Stimulated activated memory B cell treated with anti-CD40 and anti-IgM and Interleukin-4, amounts not matched to agents 10 μg/mL and 1 μg/mL and 100 μg/mL, for 72 hours (primary cell): Measurements from ENCODE around the gene EXOC4.

Source experiments
- ATAC-seq: fragments of 150-1000 bp; cut with Tn5 transposase; 2 replicates; pipeline ENCODE4 v1.10.0; 2021
- H3K27ac Mint-ChIP-seq: one replicate; pipeline ENCODE4 v1.8.0; 2022; ENCODE audit warnings: mild to moderate bottlenecking, mixed read lengths
- H3K27me3 Mint-ChIP-seq: one replicate; pipeline ENCODE4 v1.8.0; 2022; ENCODE audit warnings: mixed read lengths
- H3K36me3 Mint-ChIP-seq: one replicate; pipeline ENCODE4 v1.8.0; 2022; ENCODE audit warnings: mixed read lengths
- H3K4me1 Mint-ChIP-seq: one replicate; pipeline ENCODE4 v1.8.0; 2022; ENCODE audit warnings: mixed read lengths
- H3K4me3 Mint-ChIP-seq: one replicate; pipeline ENCODE4 v1.8.0; 2022; ENCODE audit warnings: mild to moderate bottlenecking, moderate library complexity, mixed read lengths
- H3K9me3 Mint-ChIP-seq: one replicate; pipeline ENCODE4 v1.8.0; 2022; ENCODE audit warnings: mixed read lengths

The EXOC4 gene

DNA sequence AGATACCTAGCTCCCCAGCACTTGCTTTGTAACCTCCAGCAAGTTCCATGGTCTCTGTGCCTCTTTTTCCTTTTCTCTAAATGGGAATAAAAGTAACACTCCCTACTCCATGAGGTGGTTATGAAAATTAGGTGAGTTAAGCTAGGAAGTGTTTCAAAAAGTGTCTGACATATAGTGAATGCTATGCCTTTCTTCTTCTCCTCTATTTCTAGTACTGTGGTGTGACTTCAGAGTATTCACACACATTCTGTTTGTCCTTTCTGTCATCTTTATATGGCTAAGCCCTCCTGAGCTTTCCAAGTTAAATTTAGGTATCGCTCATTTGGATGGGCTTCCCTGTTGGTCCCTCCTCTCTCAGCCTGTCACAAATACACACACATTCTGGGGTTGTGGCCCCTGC is 229.7 kb downstream of the EXOC4 start:
- Mint-ChIP-seq H3K27me3 (no peaks in the 10 kb centered on the region), H3K9me3 (no peaks in the 10 kb centered on the region), H3K27ac (no peak overlapping the region), H3K4me1 (no peaks in the 10 kb centered on the region), H3K4me3 (no peak overlapping the region), H3K36me3 (peaks cover 67% of the 10 kb centered on the region)
- no peak for ATAC-seq

DNA sequence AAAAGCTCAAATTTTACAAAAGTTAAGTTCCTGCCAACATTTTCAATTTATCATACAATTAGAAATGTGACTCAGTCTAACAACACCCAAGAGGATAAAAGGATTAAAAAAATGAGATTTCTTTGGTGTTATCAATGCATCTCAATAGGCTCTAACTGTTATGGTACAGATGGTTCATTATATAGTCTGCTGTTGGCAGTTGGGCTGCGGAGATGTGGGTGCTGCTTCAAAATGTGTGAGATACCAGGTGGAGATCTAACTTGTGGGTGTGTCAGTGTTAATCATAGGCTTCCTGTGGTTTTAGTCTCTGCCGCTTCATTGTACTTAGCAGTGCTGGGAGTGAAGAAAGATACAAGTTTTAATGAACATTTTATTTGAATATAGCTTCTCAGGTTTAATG is 231.2 kb downstream of the EXOC4 start:
- Mint-ChIP-seq H3K4me3 (no peak overlapping the region), H3K9me3 (no peaks in the 10 kb centered on the region), H3K27ac (no peak overlapping the region), H3K4me1 (no peaks in the 10 kb centered on the region), H3K27me3 (no peaks in the 10 kb centered on the region), H3K36me3 (peaks cover 70% of the 10 kb centered on the region)
- ATAC-seq, result no peak

DNA sequence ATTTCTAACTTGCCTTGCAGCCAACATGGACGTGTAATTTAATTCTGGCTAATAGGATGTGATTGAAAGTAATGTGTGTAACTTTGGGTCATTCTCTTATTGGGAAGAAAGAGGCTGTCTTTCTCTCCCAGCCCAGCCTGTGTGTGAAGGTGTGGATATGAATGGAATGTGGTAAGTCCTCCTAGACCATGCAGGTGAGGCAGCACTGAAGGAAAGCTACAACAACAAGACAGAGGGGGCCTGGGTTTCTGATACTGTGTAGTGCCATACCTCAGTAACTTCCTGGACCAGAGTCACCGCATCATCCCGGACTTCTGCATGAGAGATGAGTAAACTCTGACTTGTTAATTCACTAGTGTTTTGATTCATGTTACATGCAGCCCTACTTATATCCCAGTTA is 237.0 kb downstream of the EXOC4 start:
- H3K27ac Mint-ChIP-seq, result no peak overlapping the region

DNA sequence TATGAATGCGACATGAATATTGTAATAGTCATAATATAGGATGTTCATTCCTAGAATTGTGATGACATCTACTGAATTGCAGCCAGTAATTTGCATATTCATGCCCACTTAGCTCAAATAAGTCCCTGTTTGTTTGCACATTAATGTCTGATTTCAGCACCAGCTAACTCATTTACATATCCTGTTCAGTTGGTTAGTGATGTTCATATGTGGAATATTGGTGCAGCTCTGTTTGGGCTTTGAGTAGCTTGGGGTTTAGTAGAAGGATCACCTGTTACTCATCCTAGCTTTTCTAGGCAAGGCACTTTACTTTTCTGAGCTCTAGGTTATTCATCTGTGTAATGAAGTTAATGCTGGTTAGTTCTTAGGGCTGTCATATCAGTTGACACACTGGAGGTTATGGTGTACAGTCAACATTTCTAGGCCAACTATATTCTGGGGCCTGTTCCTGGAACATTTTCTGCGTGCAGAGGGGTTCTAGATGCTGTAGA is 238.4 kb downstream of the EXOC4 start:
- no peak for ATAC-seq
- peaks cover 4% of the 10 kb centered on the region for H3K9me3 Mint-ChIP-seq
- H3K36me3 Mint-ChIP-seq, result peaks cover 46% of the 10 kb centered on the region
- no peaks in the 10 kb centered on the region for H3K4me1 Mint-ChIP-seq
- H3K27me3 Mint-ChIP-seq, result no peaks in the 10 kb centered on the region
- H3K4me3 Mint-ChIP-seq, result no peak overlapping the region
- no peak overlapping the region for H3K27ac Mint-ChIP-seq

More for the DNA sequence above, 237.0 kb downstream of the EXOC4 start:
- no peak for ATAC-seq
- H3K36me3 Mint-ChIP-seq, result peaks cover 48% of the 10 kb centered on the region
- no peaks in the 10 kb centered on the region for H3K9me3 Mint-ChIP-seq
- H3K4me3 Mint-ChIP-seq, result no peak overlapping the region
- no peaks in the 10 kb centered on the region for H3K4me1 Mint-ChIP-seq
- H3K27me3 Mint-ChIP-seq, result no peaks in the 10 kb centered on the region

DNA sequence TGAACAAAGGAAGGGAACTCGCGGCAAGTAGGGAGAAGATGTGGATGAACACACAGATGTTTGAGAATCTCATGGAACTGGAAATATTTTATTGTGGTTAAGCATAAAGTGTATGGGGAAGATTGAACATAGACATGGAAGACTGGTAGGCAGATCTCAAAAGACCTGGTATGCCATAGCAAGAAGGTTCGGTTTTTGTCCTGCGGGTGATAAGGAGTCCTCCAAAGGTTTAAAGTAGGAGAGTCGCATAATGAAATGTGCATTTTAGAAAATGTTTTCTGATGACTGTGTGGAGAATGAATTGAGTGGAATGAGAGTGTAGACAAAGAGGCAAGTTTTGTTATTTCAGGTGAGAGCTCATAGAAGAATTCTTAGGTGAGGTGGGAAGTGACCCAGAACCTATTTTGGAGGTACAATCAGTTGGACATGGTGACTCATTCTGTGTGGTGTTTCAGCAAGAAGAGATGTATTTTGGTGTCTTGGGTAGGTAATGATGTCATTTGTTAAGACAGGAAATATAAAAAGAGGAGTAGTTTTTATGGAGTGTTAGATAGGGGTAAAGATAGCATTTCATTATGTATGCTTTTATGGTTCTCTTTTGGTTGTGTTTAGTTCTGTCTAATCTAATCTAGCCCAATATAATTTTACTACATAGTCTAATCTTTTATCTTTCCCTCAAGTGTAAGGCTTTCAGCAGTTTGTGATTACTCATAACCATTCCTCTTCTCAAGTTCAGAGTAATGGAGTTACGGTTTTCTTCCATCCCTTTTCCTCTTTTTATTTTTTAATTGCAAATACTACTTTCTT is 239.2 kb downstream of the EXOC4 start:
- Mint-ChIP-seq H3K36me3 (peaks cover 52% of the 10 kb centered on the region), H3K4me1 (no peaks in the 10 kb centered on the region), H3K9me3 (peaks cover 5% of the 10 kb centered on the region), H3K4me3 (no peak overlapping the region), H3K27ac (no peak overlapping the region), H3K27me3 (no peaks in the 10 kb centered on the region)
- no peak for ATAC-seq

DNA sequence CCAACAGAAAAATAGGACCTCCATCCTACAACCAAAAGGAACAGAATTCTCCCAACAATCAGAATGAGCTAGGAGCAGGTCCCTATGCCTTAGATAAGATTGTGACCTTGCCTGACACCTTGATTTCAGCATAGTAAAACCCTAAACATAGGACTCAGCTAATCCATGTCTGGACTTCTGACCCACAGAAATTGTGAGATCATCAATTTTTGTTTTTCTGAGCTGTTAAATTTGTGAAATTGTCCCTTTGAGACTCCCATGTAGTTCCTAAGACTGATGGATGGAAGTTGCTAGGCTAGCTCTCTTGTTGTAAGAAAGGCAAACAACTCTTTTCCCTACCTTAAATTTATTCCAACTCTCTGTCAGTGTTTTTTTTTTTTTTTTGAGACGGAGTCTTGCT is 244.2 kb downstream of the EXOC4 start:
- Mint-ChIP-seq H3K4me1 (no peaks in the 10 kb centered on the region), H3K27me3 (no peaks in the 10 kb centered on the region)

DNA sequence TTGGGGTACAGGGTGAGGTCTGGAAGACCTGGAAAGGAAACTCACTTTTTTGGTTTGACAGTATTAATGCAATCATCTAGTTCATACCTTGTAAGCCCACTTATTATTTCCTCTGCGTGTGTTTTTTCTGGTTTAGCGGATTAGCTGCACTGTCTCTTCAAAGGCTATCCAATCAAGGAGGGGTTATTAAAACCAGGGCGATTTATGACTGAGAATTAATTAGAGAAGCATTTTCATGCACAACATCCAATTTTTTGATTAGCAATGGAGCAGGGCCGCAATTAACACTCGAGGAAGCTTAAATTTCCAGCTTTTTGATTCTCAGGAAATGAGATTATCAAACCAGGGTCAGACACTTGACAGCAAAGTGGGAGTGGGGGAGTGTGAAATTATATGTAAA is 248.9 kb downstream of the EXOC4 start:
- no peaks in the 10 kb centered on the region for H3K4me1 Mint-ChIP-seq
- H3K4me3 Mint-ChIP-seq, result no peak overlapping the region
- H3K9me3 Mint-ChIP-seq, result no peaks in the 10 kb centered on the region
- ATAC-seq, result no peak
- H3K27me3 Mint-ChIP-seq, result no peaks in the 10 kb centered on the region
- H3K36me3 Mint-ChIP-seq, result peaks cover 18% of the 10 kb centered on the region
- H3K27ac Mint-ChIP-seq, result no peak overlapping the region

More for the DNA sequence above, 244.2 kb downstream of the EXOC4 start:
- no peak for ATAC-seq
- Mint-ChIP-seq H3K9me3 (peaks cover 5% of the 10 kb centered on the region), H3K27ac (no peak overlapping the region), H3K4me3 (no peak overlapping the region), H3K36me3 (peaks cover 38% of the 10 kb centered on the region)

DNA sequence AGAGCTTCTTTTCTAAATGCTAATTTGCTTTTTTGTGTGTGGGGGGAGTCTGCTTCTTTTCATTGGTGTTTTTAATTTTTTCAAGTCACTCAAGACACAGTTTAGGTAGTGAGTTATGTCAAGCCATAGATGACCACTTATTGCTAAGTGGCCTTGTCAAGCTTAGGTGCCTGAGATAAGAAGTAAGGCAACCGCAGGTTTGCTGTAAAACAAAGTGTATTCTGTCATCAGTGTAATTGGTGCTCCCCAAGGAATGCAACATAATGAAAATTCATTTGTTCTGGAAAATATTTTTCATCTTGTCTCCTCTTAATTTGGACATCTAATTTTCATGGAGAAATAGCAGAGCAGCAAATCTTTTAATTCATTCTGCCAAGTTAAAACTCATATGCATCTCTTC is 249.6 kb downstream of the EXOC4 start:
- H3K4me1 Mint-ChIP-seq, result no peaks in the 10 kb centered on the region
- H3K9me3 Mint-ChIP-seq, result no peaks in the 10 kb centered on the region
- no peak overlapping the region for H3K27ac Mint-ChIP-seq
- no peaks in the 10 kb centered on the region for H3K27me3 Mint-ChIP-seq
- H3K4me3 Mint-ChIP-seq, result no peak overlapping the region
- ATAC-seq, result no peak
- peaks cover 13% of the 10 kb centered on the region for H3K36me3 Mint-ChIP-seq

DNA sequence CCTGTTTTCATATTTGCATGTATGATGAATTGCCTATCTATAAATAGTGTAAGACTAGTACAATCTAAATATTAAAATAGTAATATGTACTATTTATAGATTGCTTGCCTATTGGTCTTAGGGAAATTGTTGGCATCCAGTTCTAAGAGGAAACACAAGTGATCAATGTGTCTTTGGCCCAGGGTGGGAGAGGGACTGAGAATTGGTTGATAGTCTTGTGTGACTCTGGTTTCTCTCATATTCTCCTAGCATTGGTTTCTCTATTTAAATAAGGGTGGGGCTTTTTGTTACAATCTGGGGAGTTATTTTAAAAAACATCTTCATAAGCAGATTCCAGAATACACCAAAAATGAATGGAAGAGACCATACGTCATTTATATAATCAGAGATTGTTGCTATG is 250.1 kb downstream of the EXOC4 start:
- Mint-ChIP-seq H3K27ac (no peak overlapping the region), H3K4me3 (no peak overlapping the region), H3K27me3 (no peaks in the 10 kb centered on the region), H3K9me3 (no peaks in the 10 kb centered on the region), H3K4me1 (no peaks in the 10 kb centered on the region), H3K36me3 (peaks cover 8% of the 10 kb centered on the region)
- ATAC-seq, result no peak

DNA sequence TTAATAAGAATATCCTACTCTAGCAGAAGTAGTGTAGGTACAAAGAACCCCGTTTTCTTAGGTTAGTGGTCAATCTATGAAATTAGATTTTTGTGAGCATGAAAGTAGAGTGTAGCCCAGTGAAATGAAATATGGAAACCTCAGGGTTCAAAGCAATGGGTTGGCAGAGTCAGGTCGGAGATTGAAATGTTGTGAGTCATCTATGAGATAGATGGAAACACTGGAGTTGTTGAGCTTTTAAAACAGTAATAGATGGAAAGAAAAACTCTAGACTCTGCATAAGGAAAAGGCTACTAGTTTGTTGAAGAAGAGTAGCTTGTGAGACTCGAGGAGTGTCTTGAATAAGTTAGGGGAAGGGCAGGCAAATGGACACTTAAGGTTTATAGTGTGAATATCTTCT is 251.9 kb downstream of the EXOC4 start:
- no peaks in the 10 kb centered on the region for H3K4me1 Mint-ChIP-seq
- no peak for ATAC-seq
- H3K4me3 Mint-ChIP-seq, result no peak overlapping the region
- H3K9me3 Mint-ChIP-seq, result peaks cover 2% of the 10 kb centered on the region
- no peak overlapping the region for H3K27ac Mint-ChIP-seq
- H3K36me3 Mint-ChIP-seq, result peaks cover 13% of the 10 kb centered on the region
- H3K27me3 Mint-ChIP-seq, result no peaks in the 10 kb centered on the region

DNA sequence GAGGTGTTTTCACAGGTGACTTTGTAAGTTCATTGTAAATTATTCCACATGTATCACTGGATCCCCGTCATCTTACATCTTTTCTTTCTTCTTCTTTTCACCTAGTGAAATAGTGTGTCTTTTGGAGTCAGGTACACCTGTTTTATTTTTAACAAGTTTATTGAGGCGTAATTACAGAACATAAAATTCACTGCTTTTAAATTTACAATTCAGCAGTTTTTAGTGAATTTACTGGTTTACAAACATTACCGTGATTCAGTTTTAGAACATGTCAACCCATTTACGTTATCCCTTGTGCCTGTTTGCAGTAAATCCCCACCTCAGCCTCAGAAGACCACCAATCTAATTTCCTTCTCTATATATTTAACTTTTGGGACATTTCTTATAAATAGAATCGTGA is 256.9 kb downstream of the EXOC4 start:
- H3K4me3 Mint-ChIP-seq, result no peak overlapping the region
- no peaks in the 10 kb centered on the region for H3K27me3 Mint-ChIP-seq
- peaks cover 41% of the 10 kb centered on the region for H3K36me3 Mint-ChIP-seq
- no peaks in the 10 kb centered on the region for H3K4me1 Mint-ChIP-seq
- ATAC-seq, result no peak
- H3K9me3 Mint-ChIP-seq, result peaks cover 5% of the 10 kb centered on the region
- H3K27ac Mint-ChIP-seq, result no peak overlapping the region

DNA sequence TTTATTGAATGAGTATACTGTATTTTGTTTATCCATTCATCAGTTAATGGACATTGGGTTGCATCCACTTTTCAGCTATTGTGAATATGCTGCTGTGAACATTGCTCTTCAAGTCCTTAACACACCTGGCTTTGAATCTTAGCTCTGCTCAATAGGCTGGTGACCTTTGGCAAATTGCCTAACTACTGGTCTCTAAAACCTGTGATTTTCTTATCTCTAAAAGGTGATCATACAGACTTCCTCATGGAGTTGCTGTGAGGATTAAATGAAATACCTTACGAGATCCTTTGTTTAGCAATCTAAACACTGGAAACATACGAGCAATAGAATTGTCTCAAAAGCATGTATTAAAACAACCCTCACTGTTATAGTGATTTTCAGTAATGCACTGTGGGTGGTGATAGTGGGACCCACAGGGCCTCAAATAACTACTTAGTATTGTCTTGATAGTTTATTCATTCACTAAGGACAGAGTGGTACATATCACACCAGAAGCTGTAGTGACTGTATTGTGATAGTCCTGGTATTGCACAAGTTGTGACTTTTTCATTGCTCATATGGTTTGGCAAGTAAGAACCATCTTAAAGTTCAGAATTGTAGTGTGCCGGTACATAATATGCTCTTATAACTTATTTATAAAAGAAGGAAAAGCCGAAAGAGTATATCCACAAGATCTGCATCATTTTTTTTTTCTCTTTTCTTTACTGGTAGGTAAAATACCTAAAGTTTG is 257.6 kb downstream of the EXOC4 start:
- H3K9me3 Mint-ChIP-seq, result peaks cover 5% of the 10 kb centered on the region
- H3K27ac Mint-ChIP-seq, result no peak overlapping the region
- H3K4me1 Mint-ChIP-seq, result no peaks in the 10 kb centered on the region
- no peak for ATAC-seq
- no peak overlapping the region for H3K4me3 Mint-ChIP-seq
- no peaks in the 10 kb centered on the region for H3K27me3 Mint-ChIP-seq
- H3K36me3 Mint-ChIP-seq, result peaks cover 41% of the 10 kb centered on the region

DNA sequence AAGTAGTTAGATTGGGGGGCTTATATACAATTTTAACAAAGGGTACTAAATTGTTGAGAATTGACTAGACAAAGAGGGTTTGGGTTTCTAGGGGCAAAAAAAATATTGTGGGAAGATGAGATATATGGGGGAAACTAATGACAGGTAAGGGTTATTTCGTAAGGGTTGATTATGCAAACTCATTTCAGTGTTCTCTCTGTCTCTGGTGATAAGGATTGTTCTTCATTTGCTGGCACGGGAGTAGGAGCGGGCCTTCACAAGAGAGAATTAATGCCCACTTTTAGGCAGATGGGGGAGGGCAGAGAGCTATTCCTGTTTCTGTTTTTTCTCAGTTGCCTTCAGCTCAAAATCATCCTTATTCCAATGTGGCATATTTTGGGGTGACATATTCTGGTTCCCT is 258.4 kb downstream of the EXOC4 start:
- ATAC-seq, result no peak
- Mint-ChIP-seq H3K36me3 (peaks cover 44% of the 10 kb centered on the region), H3K9me3 (peaks cover 5% of the 10 kb centered on the region), H3K27me3 (no peaks in the 10 kb centered on the region), H3K4me3 (no peak overlapping the region), H3K27ac (no peak overlapping the region), H3K4me1 (no peaks in the 10 kb centered on the region)

DNA sequence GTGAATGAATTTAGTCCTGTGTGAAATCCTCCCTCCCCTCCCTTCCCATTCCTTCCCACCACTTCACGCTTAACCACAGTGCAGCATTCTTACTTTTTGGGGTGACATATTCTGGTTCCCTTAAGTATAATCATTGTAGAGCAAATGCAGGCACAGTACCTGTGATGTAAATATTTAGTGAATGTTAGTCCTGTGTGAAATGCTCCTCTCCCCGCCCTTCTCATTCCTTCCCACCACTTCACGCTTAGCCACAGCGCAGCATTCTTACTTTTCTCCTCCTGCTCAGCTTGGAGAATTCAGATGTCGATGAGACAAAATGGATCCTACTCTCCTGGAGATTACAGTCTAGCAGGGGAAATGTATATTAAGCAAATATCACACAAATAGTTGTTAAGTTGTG is 258.8 kb downstream of the EXOC4 start:
- no peak for ATAC-seq
- H3K36me3 Mint-ChIP-seq, result peaks cover 48% of the 10 kb centered on the region
- no peak overlapping the region for H3K27ac Mint-ChIP-seq
- no peaks in the 10 kb centered on the region for H3K4me1 Mint-ChIP-seq
- no peaks in the 10 kb centered on the region for H3K27me3 Mint-ChIP-seq
- H3K9me3 Mint-ChIP-seq, result peaks cover 5% of the 10 kb centered on the region
- no peak overlapping the region for H3K4me3 Mint-ChIP-seq

DNA sequence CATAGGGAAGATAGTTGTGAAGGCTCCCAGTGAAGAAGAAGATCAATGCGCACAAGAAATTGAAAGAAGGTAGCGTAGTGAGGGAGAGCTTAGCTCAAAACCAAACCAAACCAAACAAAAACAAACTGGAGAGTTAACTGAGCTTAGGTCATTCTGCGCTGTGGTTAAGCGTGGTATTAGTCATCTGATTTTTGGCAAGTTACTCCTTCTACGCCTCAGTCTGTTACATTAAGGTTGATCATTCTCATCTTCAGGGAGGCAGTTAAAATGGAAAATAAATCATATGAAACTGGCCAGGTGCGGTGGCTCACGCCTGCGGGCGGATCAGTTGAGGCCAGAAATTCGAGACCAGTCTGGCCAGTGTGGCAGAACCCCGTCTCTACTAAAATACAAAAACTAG is 259.7 kb downstream of the EXOC4 start:
- peaks cover 8% of the 10 kb centered on the region for H3K9me3 Mint-ChIP-seq
- peaks cover 49% of the 10 kb centered on the region for H3K36me3 Mint-ChIP-seq
- H3K4me1 Mint-ChIP-seq, result no peaks in the 10 kb centered on the region
- H3K4me3 Mint-ChIP-seq, result no peak overlapping the region
- H3K27me3 Mint-ChIP-seq, result no peaks in the 10 kb centered on the region
- H3K27ac Mint-ChIP-seq, result no peak overlapping the region
- ATAC-seq, result no peak

DNA sequence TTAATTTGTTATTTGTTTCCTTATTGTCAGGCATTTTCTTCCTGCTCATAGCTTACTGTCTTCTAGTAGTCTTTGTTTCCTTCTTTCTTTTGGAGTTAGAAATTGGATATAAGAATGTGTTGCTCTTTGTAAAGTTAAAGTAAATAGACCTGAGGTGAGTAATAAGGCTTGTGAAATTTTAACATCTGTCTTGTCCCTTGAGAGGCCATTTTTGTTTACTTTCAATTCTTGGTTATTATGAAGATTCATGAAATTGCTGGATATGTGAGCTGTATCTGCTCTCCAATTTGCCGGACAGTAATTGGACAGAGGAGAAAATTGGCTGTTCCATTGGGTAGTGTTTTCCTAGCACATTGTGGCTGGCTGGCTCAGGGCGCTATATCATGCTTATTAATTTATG is 260.7 kb downstream of the EXOC4 start:
- H3K27ac Mint-ChIP-seq, result no peak overlapping the region
- ATAC-seq, result no peak
- H3K36me3 Mint-ChIP-seq, result peaks cover 52% of the 10 kb centered on the region
- H3K27me3 Mint-ChIP-seq, result no peaks in the 10 kb centered on the region
- peaks cover 5% of the 10 kb centered on the region for H3K9me3 Mint-ChIP-seq
- no peak overlapping the region for H3K4me3 Mint-ChIP-seq
- no peaks in the 10 kb centered on the region for H3K4me1 Mint-ChIP-seq
